Brain microvascular endothelial cell (primary cell): Measurements from ENCODE around the gene OR13J1.
"Not testable (repeated sequence)": the region's sequence is repeated elsewhere in the genome, so short reads cannot be mapped to it uniquely, and the experiment has no call there.

Experiments
- DNase-seq: peaks from one replicate; pipeline ENCODE4 v3.0.0-alpha.2; 2020
- H3K27ac ChIP-seq: fragments of 250-450 bp; sonication (Bioruptor Pico); 2 replicates; pipeline ENCODE4 v1.5.1; 2020; ENCODE audit warnings: mild to moderate bottlenecking, moderate library complexity
- H3K27me3 ChIP-seq: fragments of 250-450 bp; sonication (Bioruptor Pico); replicated peaks from 2 replicates; pipeline ENCODE4 v1.5.1; 2020; ENCODE audit warnings: mild to moderate bottlenecking
- H3K36me3 ChIP-seq: fragments of 250-450 bp; sonication (Bioruptor Pico); replicated peaks from 2 replicates; pipeline ENCODE4 v1.5.1; 2020; ENCODE audit warnings: mild to moderate bottlenecking
- H3K4me3 ChIP-seq: 2 replicates; pipeline ENCODE4 v1.5.1; 2011; ENCODE audit warnings: low read depth, mild to moderate bottlenecking, control low read depth, low read length, moderate library complexity
- in situ Hi-C: cut with HindIII; loops from 2 replicates; pipeline ENCODE4 v1.10.0; 2017; ENCODE audit warnings: low sequenced_read_pairs, low pct_ligation_motif_present
- TF ChIP-seq, protein P1 (sequence below): IDR thresholded peaks from 2 replicates; pipeline ENCODE4 v1.5.1; 2011; ENCODE audit warnings: low read depth, mild to moderate bottlenecking, moderate library complexity, low read length, control low read depth, inconsistent platforms; ENCODE audit errors: missing control alignments

OR13J1 gene

GRCh38 chr9:35896570-35896969 lies 26.4 kb upstream of the OR13J1 start:
- no peak overlapping the region for H3K4me3 ChIP-seq
- TF ChIP-seq, protein P1, sequence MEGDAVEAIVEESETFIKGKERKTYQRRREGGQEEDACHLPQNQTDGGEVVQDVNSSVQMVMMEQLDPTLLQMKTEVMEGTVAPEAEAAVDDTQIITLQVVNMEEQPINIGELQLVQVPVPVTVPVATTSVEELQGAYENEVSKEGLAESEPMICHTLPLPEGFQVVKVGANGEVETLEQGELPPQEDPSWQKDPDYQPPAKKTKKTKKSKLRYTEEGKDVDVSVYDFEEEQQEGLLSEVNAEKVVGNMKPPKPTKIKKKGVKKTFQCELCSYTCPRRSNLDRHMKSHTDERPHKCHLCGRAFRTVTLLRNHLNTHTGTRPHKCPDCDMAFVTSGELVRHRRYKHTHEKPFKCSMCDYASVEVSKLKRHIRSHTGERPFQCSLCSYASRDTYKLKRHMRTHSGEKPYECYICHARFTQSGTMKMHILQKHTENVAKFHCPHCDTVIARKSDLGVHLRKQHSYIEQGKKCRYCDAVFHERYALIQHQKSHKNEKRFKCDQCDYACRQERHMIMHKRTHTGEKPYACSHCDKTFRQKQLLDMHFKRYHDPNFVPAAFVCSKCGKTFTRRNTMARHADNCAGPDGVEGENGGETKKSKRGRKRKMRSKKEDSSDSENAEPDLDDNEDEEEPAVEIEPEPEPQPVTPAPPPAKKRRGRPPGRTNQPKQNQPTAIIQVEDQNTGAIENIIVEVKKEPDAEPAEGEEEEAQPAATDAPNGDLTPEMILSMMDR: no peak
- in situ Hi-C loops: no loop called here
- no peak overlapping the region for H3K27ac ChIP-seq
- no peak for DNase-seq
- peaks cover 2% of the 10 kb centered on the region for H3K27me3 ChIP-seq
- no peaks in the 10 kb centered on the region for H3K36me3 ChIP-seq

DNA sequence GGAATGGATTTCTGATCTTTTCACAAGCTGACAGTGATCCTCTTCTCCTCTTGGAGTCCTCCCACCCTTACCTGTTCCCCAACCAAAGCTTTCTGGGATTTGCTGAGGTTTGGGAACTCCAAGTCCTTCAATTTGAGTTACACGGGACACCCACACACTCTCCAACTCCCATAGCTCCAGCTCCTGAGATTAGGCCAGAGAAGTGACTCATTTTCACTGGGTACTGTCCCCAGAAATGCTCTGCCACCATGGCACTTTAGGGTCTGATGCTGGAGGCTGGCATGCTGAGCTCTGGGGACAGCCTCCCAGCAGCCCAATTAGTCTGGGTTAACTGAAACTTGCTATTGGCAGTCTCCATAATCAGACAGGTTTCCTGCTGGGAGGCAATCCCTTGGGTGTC lies 21.9 kb upstream of the OR13J1 start:
- H3K27ac ChIP-seq: no peak overlapping the region
- no peak for DNase-seq
- in situ Hi-C loops: no loop called here
- H3K4me3 ChIP-seq: no peak overlapping the region
- TF ChIP-seq, protein P1: no peak
- H3K27me3 ChIP-seq: peaks cover 2% of the 10 kb centered on the region
- H3K36me3 ChIP-seq: no peaks in the 10 kb centered on the region

DNA sequence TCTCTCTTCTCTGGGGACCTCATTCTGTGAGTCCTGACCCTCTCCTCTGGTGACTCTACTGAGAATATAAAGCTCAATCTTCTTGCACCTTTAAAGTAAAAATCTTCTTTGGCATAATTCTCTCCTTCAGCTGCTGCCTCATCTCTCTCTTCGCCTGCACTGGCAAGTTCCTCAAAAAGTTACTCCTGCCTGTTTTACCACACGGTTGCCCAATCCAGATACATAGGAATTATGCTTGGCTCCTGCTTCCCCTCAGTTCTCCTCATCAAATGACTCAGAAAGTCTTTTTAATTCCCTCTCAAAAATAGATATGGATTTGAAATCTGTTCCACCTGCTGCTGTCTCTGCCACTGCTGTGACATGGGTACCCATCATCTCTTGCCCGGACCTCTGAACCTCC lies 21.4 kb upstream of the OR13J1 start:
- Histone ChIP-seq H3K36me3 (no peaks in the 10 kb centered on the region), H3K4me3 (no peak overlapping the region), H3K27ac (no peak overlapping the region), H3K27me3 (peaks cover 2% of the 10 kb centered on the region)
- no peak for DNase-seq
- in situ Hi-C loops: no loop called here
- TF ChIP-seq, protein P1: no peak

DNA sequence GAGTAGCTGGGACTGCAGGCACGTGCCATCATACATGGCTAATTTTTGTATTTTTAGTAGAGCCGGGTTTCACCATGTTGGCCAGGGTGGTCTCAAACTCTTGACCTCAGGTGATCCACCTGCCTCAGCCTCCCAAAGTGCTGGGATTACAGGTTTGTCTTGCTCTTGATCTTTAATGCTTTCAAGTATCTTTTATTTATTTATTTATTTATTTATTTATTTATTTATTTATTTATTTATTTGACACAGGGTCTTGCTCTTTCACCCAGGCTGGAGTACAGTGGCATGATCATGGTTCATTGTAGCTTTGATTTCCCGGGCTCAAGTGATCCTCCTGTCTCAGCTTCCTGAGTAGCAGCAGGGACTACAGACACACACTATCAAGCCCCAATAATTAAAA lies 14.7 kb upstream of the OR13J1 start:
- H3K36me3 ChIP-seq, H3K4me3 ChIP-seq, H3K27me3 ChIP-seq, H3K27ac ChIP-seq, in situ Hi-C loops, DNase-seq: not testable (repeated sequence)

GRCh38 chr9:35882996-35883395 lies 12.8 kb upstream of the OR13J1 start:
- DNase-seq: no peak
- Histone ChIP-seq H3K36me3 (no peaks in the 10 kb centered on the region), H3K27me3 (no peaks in the 10 kb centered on the region), H3K27ac (no peak overlapping the region), H3K4me3 (no peak overlapping the region)
- in situ Hi-C loops: no loop called here
- TF ChIP-seq, protein P1: no peak

- H3K27ac ChIP-seq: no peak overlapping the region
- H3K27me3 ChIP-seq: no peaks in the 10 kb centered on the region
- in situ Hi-C loops: no loop called here
Measured at GRCh38 chr9:35882263-35882848, 12.2 kb upstream of the OR13J1 start.

More at GRCh38 chr9:35882263-35882848, 12.2 kb upstream of the OR13J1 start:
- Histone ChIP-seq H3K36me3 (no peaks in the 10 kb centered on the region), H3K4me3 (no peak overlapping the region)
- DNase-seq: peak; percentile 61
- TF ChIP-seq, protein P1: peak; percentile 100
